ENCODE data around the gene IGSF5.

Gene IGSF5

DNA sequence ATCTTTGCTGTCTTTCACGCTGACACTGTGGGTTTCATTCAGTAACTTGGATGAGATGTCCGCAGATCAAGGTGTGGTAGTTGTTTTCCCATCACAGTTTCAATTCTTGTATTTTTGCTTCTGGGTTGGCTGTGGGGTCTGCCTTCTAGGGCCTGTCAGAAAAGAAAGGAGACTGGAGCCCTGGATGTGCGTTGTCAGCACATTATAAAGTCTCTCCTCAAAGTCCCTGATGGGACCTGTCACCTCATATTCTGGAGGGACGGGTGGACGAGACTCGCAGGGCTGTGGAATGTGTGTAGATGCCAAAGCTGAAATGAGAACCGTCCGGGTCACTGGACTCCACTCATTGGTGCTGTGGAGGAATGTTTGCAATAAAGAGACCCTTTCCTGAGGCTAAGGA lies 11.3 kb downstream of the IGSF5 start:
- ChIA-PET POLR2A (no interaction called here), CTCF (no interaction called here)
- H3K36me3 ChIP-seq (ENCODE audit: control insufficient read depth in 2 of 2, insufficient read depth in 1 of 2, low read length in 2 of 2): no peaks in the 10 kb centered on the region
- TF ChIP-seq KLF8 (tag by site-specific recombination; IDR thresholded peaks at IDR 0.05) (no peak), GLIS2 (tag by site-specific recombination; IDR thresholded peaks at IDR 0.05) (no peak), ZNF362 (tag by site-specific recombination; IDR thresholded peaks at IDR 0.05) (no peak), ZFP69B (tag by site-specific recombination; IDR thresholded peaks at IDR 0.05) (no peak), ZNF146 (tag by site-specific recombination; IDR thresholded peaks at IDR 0.05) (no peak), RBAK (tag by site-specific recombination; IDR thresholded peaks at IDR 0.05) (no peak), ZNF433 (tag by site-specific recombination; IDR thresholded peaks at IDR 0.05; ENCODE audit: low read depth) (no peak), ZNF211 (tag by site-specific recombination; IDR thresholded peaks at IDR 0.05; ENCODE audit: low read depth) (no peak), ZNF423 (tag by site-specific recombination; IDR thresholded peaks at IDR 0.05) (no peak), ZBTB48 (tag by site-specific recombination; IDR thresholded peaks at IDR 0.05) (no peak), ZSCAN16 (tag by site-specific recombination; IDR thresholded peaks at IDR 0.05) (no peak), SALL2 (tag by site-specific recombination; IDR thresholded peaks at IDR 0.05; ENCODE audit: borderline replicate concordance) (no peak), ZFP41 (tag by site-specific recombination; IDR thresholded peaks at IDR 0.05; ENCODE audit: borderline replicate concordance) (no peak), FEZF1 (tag by site-specific recombination; IDR thresholded peaks at IDR 0.05) (no peak), ZNF16 (tag by site-specific recombination; IDR thresholded peaks at IDR 0.05; ENCODE audit: low read depth) (no peak)
- H3K27ac ChIP-seq (ENCODE audit: extremely low read depth, low read depth, low read length): no peak overlapping the region
- H3K4me1 ChIP-seq (ENCODE audit: control insufficient read depth, insufficient read depth, low read length): no peaks in the 10 kb centered on the region
- no peaks in the 10 kb centered on the region for H3K9me3 ChIP-seq (ENCODE audit: control insufficient read depth, insufficient read depth, low read depth, low read length)
- H3K4me3 ChIP-seq (ENCODE audit: low read depth, low read length): no peak overlapping the region

GRCh38 chr21:39763272-39763970 lies 18.4 kb downstream of the IGSF5 start:
- H3K4me3 ChIP-seq (ENCODE audit: low read depth, low read length): no peak overlapping the region
- H3K4me1 ChIP-seq (ENCODE audit: control insufficient read depth, insufficient read depth, low read length): no peaks in the 10 kb centered on the region
- H3K36me3 ChIP-seq (ENCODE audit: control insufficient read depth in 2 of 2, insufficient read depth in 1 of 2, low read length in 2 of 2): no peaks in the 10 kb centered on the region
- no peak overlapping the region for H3K27ac ChIP-seq (ENCODE audit: extremely low read depth, low read depth, low read length)
- POLR2A ChIA-PET: no interaction called here
- no peaks in the 10 kb centered on the region for H3K9me3 ChIP-seq (ENCODE audit: control insufficient read depth, insufficient read depth, low read depth, low read length)
- CTCF ChIA-PET: no interaction called here
- TF ChIP-seq ZNF292 (tag by site-specific recombination; IDR thresholded peaks at IDR 0.05; ENCODE audit: borderline replicate concordance, low read depth) (no peak), ZNF324 (tag by site-specific recombination; IDR thresholded peaks at IDR 0.05) (no peak), HOXD13 (CRISPR knock-in tag; IDR thresholded peaks at IDR 0.05; ENCODE audit: borderline replicate concordance) (no peak), ZBTB1 (tag by site-specific recombination; IDR thresholded peaks at IDR 0.05) (no peak), ZNF426 (tag by site-specific recombination; IDR thresholded peaks at IDR 0.05) (no peak), ZNF362 (tag by site-specific recombination; IDR thresholded peaks at IDR 0.05) (no peak), ZNF121 (tag by site-specific recombination; IDR thresholded peaks at IDR 0.05) (no peak), ZNF146 (tag by site-specific recombination; IDR thresholded peaks at IDR 0.05) (no peak), ZBTB20 (tag by site-specific recombination; IDR thresholded peaks at IDR 0.05) (no peak), ZNF785 (tag by site-specific recombination; IDR thresholded peaks at IDR 0.05) (no peak), ZEB2 (tag by site-specific recombination; IDR thresholded peaks at IDR 0.05) (no peak), ZNF843 (tag by site-specific recombination; IDR thresholded peaks at IDR 0.05) (no peak)
- TF ChIP-seq, protein P1, sequence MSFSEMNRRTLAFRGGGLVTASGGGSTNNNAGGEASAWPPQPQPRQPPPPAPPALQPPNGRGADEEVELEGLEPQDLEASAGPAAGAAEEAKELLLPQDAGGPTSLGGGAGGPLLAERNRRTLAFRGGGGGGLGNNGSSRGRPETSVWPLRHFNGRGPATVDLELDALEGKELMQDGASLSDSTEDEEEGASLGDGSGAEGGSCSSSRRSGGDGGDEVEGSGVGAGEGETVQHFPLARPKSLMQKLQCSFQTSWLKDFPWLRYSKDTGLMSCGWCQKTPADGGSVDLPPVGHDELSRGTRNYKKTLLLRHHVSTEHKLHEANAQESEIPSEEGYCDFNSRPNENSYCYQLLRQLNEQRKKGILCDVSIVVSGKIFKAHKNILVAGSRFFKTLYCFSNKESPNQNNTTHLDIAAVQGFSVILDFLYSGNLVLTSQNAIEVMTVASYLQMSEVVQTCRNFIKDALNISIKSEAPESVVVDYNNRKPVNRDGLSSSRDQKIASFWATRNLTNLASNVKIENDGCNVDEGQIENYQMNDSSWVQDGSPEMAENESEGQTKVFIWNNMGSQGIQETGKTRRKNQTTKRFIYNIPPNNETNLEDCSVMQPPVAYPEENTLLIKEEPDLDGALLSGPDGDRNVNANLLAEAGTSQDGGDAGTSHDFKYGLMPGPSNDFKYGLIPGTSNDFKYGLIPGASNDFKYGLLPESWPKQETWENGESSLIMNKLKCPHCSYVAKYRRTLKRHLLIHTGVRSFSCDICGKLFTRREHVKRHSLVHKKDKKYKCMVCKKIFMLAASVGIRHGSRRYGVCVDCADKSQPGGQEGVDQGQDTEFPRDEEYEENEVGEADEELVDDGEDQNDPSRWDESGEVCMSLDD (tag by site-specific recombination; IDR thresholded peaks at IDR 0.05): no peak
